HG03139 (cell line): ENCODE results near the gene KLRD1.
"Not testable (repeated sequence)": the region's sequence is repeated elsewhere in the genome, so short reads cannot be mapped to it uniquely, and the experiment has no call there.

Experiments used
- ATAC-seq: cut with Tn5 transposase; IDR thresholded peaks from one replicate; pipeline ENCODE4 v1.9.1; 2021; ENCODE audit not compliant: unreplicated experiment

Gene KLRD1

DNA sequence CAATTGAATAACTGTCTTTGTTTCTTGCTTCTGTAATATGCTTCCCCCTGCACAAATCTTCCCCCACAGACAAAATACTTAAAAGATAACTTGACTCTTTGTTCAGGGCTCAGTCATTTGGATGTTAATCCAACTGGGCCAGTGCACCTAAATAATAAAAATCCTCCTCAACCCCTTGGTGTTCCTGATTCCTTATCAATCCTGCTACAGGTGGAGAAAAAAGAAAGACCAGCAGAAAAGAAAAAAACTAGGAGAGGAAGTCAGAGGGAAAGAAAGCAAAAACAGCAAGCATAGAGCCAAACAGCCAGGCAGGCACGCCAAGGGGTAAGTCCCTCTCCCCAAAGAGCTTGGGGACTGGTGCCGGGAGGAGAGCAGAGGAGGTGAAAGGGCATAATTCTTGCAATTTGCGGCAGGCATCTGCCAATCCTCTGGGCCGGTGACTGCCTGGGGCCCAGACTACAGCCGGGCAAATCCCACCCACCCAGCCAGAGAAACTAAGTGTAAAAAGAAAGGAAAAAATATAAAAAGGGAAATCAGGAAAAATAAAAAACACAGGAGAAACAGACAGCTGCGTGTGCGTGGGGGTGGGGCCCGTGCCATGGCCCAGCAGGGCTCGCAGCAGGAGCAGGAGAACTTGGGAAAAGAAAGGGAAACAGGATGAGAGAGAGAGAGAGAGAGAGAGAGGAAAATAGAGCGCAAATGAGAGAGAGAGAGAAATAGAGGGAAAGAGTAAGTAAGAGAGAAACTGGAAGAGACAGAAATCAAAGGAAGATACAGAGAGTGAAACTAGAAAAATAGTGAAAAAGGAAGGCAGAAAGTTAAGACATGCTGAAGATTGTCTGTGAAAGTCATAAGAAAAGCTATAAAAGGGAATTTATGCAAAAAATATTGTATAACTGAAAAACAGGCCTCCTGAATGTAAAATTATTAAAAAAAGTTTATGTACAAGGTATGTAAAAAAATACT lies 60.8 kb downstream of the KLRD1 start:
- no peak for ATAC-seq

DNA sequence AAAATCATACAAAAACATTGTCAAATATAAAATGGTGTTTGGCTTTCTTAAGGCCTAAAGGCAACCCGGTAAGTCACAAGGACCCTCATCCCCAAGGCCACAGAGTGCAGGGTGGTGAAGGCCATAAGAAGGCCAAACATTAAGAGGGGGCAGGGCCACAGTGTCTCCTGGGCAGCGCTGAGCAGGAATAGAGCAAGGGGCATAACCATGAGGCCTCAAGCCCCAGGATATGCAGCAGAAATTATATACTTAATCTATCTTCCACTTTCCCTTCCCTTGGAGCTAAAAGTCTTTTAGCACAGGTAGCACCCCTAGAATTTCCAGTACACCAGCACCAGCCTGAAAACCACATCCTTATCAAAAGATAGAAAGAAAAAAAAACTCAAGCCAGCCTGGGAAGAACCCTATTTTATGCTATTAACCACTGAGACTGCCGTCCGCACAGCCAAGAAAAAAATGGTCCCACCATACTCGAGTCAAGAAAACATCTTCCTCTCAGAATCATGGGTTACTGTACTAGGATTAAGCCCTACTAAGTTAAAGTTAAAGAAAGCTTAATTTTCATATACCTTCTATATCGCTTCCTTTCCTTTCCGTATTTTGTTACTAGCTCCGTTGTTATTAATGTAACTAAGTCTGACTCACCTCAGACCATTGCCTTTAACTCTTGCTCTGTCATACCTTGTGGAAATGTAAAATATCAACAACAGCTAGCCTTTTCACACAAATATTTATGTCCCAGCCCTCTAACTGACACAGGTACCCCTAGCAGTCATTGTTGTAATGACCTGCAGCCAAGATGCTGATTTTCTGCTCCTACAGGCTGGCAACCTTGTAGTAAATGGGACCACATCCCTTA lies 62.1 kb downstream of the KLRD1 start:
- no peak for ATAC-seq

DNA sequence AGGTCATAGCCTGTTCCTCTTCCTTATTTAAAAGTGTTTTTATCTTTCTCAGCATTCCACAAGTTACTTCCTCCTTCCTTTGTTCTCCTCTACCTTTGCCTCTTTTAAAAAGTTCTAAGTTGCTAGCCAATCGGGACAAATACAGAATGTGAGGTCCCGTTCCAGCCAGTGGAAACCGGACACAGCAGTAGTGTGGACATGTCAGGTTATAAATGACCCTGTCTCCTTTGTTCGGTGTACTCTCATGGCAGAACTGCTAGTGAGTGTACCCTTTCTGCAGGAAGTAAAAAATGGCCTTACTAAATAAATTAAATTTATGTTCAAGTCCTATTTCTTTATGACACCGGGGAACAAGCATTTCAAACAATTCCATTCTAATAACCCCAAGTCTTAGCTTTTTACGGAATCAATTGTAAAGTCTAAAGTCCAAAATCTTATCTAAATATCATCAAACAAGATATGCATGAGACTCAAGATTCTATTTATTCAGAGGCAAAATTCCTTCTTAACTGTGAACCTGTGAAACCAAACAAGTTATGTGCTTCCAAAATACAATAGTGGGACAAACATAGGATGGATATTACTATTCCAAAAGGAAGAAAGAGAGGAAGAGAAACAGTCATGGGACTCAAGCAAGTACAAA lies 64.3 kb downstream of the KLRD1 start:
- ATAC-seq: not testable (repeated sequence)

DNA sequence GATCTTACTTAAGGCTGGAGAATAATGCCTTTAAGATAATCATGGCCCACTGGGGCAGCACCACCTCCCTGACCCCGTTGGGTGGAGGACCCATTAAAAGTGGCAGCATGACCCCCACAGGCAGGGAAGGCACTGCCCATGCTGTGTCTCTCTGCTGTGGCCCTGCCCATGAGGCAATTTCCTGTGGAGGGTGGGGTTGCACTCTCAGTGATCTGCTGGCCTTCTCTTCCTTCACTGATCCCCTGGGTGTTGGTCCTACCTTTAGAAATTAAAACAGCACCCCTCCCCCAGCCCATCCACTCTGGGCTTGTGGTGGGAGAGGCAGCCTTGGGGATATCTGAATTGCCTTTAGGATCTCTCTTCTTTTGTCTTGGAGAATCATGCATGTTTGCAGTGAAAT lies 64.9 kb downstream of the KLRD1 start:
- ATAC-seq: no peak

DNA sequence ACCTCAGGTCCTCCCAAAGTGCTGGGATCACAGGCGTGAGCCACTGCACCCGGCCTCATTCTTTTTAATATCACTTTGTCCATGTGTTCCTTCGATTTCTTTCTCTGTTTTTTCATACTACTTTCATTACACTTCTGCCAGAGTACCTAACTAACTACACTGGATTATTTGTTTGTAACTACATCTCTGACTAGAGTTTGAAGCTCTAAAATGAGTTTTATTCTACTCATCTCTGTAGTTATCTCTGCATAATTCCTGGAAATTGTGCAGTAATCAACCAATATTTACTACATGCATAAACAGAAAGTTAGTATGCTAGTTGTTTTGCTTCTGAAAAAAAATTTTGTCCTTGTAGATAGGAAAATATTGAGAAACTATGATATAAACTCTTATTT lies 67.0 kb downstream of the KLRD1 start:
- ATAC-seq: no peak

DNA sequence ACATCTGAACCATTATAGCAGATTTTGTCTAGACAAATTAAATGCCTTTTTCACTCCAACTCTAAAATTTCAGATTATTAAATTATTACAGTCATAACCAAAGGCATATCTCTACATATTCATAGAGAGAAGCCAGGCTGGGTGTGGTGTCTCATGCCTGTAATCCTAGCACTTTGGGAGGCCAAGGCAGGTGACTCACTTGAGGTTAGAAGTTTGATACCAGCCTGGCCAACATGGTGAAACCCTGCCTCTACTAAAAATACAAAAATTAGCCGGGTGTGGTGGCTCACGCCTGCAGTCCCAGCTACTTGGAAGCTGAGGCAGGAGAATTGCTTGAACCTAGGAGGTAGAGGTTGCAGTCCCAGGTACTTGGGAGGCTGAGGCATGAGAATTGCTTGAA lies 71.1 kb downstream of the KLRD1 start:
- ATAC-seq: not testable (repeated sequence)
